Astrocyte (in vitro differentiated cells and primary cell): ENCODE results near the gene MBP. TPM values are rescaled to one million over a fixed set of nuclear protein-coding genes. Genes with fewer than 3 reads are reported as not detected.

Source experiments
- DNase-seq: peaks from one replicate; pipeline ENCODE4 v3.0.0-alpha.2; 2010; ENCODE audit warnings: low read depth
- FAIRE-seq: peaks from 2 replicates; lab custom pipeline; 2011; peaks lifted over from hg19 to GRCh38; lab: Jason Lieb, UNC
- H2AFZ ChIP-seq: 2 replicates; pipeline ENCODE4 v1.6.0; 2012; ENCODE audit warnings: low read depth, low read length, inconsistent platforms
- H3K27ac ChIP-seq: 2 replicates; pipeline ENCODE4 v1.5.1; 2011; ENCODE audit warnings: low read depth, low read length, inconsistent platforms
- H3K27me3 ChIP-seq: 2 replicates; pipeline ENCODE4 v1.6.0; 2011; ENCODE audit warnings: low read length, inconsistent platforms; ENCODE audit not compliant: insufficient read depth
- H3K36me3 ChIP-seq: 2 replicates; pipeline ENCODE4 v1.5.1; 2011; ENCODE audit warnings: low read length, inconsistent platforms; ENCODE audit not compliant: insufficient read depth
- H3K4me1 ChIP-seq: 2 replicates; pipeline ENCODE4 v1.5.1; 2011; ENCODE audit warnings: low read length, inconsistent platforms; ENCODE audit not compliant: insufficient read depth
- H3K4me2 ChIP-seq: 2 replicates; pipeline ENCODE4 v1.6.0; 2012; ENCODE audit warnings: low read length, inconsistent platforms
- H3K4me3 ChIP-seq: 2 replicates; pipeline ENCODE4 v1.5.1; 2011; ENCODE audit warnings: low read depth, mild to moderate bottlenecking, low read length, inconsistent platforms; ENCODE audit not compliant: insufficient read depth
- H3K79me2 ChIP-seq: 2 replicates; pipeline ENCODE4 v1.6.0; 2012; ENCODE audit warnings: mild to moderate bottlenecking, low read length, inconsistent platforms; ENCODE audit not compliant: insufficient read depth
- H3K9ac ChIP-seq: 2 replicates; pipeline ENCODE4 v1.6.0; 2012; ENCODE audit warnings: mild to moderate bottlenecking, low read length, inconsistent platforms
- H3K9me3 ChIP-seq: 2 replicates; pipeline ENCODE4 v1.5.1; 2012; ENCODE audit warnings: low read depth, mild to moderate bottlenecking, low read length, inconsistent platforms; ENCODE audit not compliant: insufficient read depth
- H4K20me1 ChIP-seq: 2 replicates; pipeline ENCODE4 v1.6.0; 2012; ENCODE audit warnings: low read length, inconsistent platforms; ENCODE audit not compliant: insufficient read depth
- H3K27ac Mint-ChIP-seq: one replicate; pipeline ENCODE4 v1.8.0; 2021; ENCODE audit warnings: mild to moderate bottlenecking, mixed read lengths; ENCODE audit not compliant: unreplicated experiment
- H3K27me3 Mint-ChIP-seq: one replicate; pipeline ENCODE4 v1.8.0; 2021; ENCODE audit warnings: low read depth, mixed read lengths; ENCODE audit not compliant: unreplicated experiment
- H3K36me3 Mint-ChIP-seq: one replicate; pipeline ENCODE4 v1.8.0; 2021; ENCODE audit warnings: low read depth, mixed read lengths; ENCODE audit not compliant: unreplicated experiment
- H3K4me1 Mint-ChIP-seq: one replicate; pipeline ENCODE4 v1.8.0; 2021; ENCODE audit warnings: low read depth, mixed read lengths; ENCODE audit not compliant: unreplicated experiment
- H3K4me3 Mint-ChIP-seq: one replicate; pipeline ENCODE4 v1.8.0; 2021; ENCODE audit warnings: mild to moderate bottlenecking, moderate library complexity, mixed read lengths; ENCODE audit not compliant: unreplicated experiment
- H3K9me3 Mint-ChIP-seq: one replicate; pipeline ENCODE4 v1.8.0; 2021; ENCODE audit warnings: mild to moderate bottlenecking, mixed read lengths; ENCODE audit not compliant: unreplicated experiment
- EZH2 ChIP-seq: IDR thresholded peaks from 2 replicates; pipeline ENCODE4 v1.6.1; 2012; ENCODE audit warnings: mild to moderate bottlenecking, low read length, inconsistent platforms; ENCODE audit not compliant: insufficient read depth
- total RNA-seq: library from RNA; stranded (reverse); gene quantifications from 2 replicates; pipeline ENCODE4 v1.2.1, GENCODE V29; 2021
- TF ChIP-seq, protein P1 (sequence below): IDR thresholded peaks from 2 replicates; pipeline ENCODE4 v1.5.1; 2011; ENCODE audit warnings: low read depth, mild to moderate bottlenecking, inconsistent platforms, low read length, moderate library complexity; ENCODE audit not compliant: insufficient read depth

MBP gene
- total RNA-seq, 1 donor from 2014 or later = 11.4 TPM

DNA sequence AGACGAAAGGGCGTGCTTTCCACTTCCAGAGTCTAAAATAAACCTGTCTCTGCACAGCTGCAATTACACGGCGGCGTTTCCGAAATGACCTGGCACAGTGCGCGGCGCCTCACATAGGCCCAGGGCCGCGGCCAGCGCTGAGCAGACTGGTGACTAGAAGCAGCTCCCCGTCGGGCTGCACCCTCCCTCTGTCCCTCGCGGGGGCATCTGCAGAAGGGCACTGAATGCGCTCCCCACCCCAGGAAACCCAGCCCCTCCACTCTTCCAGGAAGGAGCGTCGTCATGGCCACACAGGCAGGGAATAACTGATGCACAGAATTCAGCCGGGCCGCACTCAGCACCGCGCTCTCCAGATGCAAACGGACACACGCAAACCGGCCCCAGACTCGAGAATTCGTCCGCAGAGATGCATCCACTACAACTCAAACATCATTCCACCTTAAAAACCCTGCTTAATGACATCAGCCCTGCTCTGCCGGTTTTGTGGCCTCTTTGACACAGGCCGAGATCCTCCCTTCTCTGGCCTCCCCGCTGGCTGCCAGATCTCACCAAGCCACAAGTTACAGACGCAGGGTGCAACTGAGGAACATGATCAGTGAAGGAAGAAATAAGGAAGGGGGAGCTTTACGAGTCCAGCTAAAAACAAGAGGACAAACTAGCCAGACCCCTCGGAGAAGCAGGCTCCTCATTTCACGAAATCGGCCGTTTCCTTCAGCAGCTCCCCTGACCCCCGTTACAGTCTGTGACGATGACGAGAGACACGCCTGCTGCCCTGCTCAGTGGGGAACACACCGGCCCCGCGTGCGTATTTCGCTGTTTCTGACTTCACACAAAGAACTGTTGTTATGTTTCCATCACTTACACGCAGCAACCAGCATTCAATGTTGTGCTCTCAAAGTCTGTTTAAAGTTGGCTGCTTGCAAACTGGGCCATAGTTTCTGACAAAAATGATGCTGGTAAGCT, 40.2 kb downstream of the MBP start:
- H3K9me3 ChIP-seq = no peaks in the 10 kb centered on the region
- TF ChIP-seq EZH2 = no peak
- TF ChIP-seq, protein P1, sequence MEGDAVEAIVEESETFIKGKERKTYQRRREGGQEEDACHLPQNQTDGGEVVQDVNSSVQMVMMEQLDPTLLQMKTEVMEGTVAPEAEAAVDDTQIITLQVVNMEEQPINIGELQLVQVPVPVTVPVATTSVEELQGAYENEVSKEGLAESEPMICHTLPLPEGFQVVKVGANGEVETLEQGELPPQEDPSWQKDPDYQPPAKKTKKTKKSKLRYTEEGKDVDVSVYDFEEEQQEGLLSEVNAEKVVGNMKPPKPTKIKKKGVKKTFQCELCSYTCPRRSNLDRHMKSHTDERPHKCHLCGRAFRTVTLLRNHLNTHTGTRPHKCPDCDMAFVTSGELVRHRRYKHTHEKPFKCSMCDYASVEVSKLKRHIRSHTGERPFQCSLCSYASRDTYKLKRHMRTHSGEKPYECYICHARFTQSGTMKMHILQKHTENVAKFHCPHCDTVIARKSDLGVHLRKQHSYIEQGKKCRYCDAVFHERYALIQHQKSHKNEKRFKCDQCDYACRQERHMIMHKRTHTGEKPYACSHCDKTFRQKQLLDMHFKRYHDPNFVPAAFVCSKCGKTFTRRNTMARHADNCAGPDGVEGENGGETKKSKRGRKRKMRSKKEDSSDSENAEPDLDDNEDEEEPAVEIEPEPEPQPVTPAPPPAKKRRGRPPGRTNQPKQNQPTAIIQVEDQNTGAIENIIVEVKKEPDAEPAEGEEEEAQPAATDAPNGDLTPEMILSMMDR = no peak
- H3K4me1 Mint-ChIP-seq = peaks cover 16% of the 10 kb centered on the region
- no peak overlapping the region for H3K27ac Mint-ChIP-seq
- peaks cover 5% of the 10 kb centered on the region for H3K79me2 ChIP-seq
- no peak overlapping the region for H3K4me3 ChIP-seq
- FAIRE-seq (no peak), DNase-seq (no peak)
- H3K4me1 ChIP-seq = peaks cover under 1% of the 10 kb centered on the region
- H4K20me1 ChIP-seq = no peaks in the 10 kb centered on the region
- no peaks in the 10 kb centered on the region for H3K36me3 ChIP-seq
- peak overlapping the region; percentile 18 for H2AFZ ChIP-seq
- H3K9me3 Mint-ChIP-seq = no peaks in the 10 kb centered on the region
- H3K9ac ChIP-seq = no peak overlapping the region
- no peak overlapping the region for H3K4me3 Mint-ChIP-seq
- H3K4me2 ChIP-seq = no peak overlapping the region
- no peak overlapping the region for H3K27ac ChIP-seq
- H3K27me3 ChIP-seq = no peaks in the 10 kb centered on the region
- no peaks in the 10 kb centered on the region for H3K27me3 Mint-ChIP-seq
- H3K36me3 Mint-ChIP-seq = no peaks in the 10 kb centered on the region

DNA sequence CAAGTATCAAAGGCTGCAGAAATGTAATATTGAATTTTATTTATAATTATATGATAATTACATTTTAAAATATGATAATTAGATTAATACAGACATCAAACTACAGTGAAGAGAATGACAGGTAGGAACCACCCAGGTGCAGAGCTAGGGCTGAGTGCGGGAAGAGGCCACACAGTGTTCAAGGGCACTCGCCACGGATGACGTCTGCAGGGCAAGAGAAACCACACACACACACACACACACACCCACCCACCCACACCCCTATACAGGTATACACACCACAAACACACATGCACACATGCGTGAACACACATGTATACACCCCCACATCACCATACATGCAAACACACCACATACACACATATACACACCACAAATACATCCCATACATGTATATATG, 41.2 kb downstream of the MBP start:
- H3K4me3 ChIP-seq = no peak overlapping the region
- H2AFZ ChIP-seq = no peak overlapping the region
- DNase-seq (no peak), FAIRE-seq (no peak)
- no peaks in the 10 kb centered on the region for H3K36me3 ChIP-seq
- peaks cover 5% of the 10 kb centered on the region for H3K79me2 ChIP-seq
- H3K27me3 ChIP-seq = no peaks in the 10 kb centered on the region
- H3K27ac ChIP-seq = no peak overlapping the region
- H3K9me3 ChIP-seq = no peaks in the 10 kb centered on the region
- H3K27me3 Mint-ChIP-seq = no peaks in the 10 kb centered on the region
- TF ChIP-seq EZH2 = no peak
- TF ChIP-seq, protein P1 = no peak
- no peaks in the 10 kb centered on the region for H4K20me1 ChIP-seq
- H3K4me2 ChIP-seq = no peak overlapping the region
- H3K36me3 Mint-ChIP-seq = no peaks in the 10 kb centered on the region
- H3K9me3 Mint-ChIP-seq = no peaks in the 10 kb centered on the region
- H3K9ac ChIP-seq = no peak overlapping the region
- H3K4me1 ChIP-seq = peaks cover 9% of the 10 kb centered on the region
- peaks cover 20% of the 10 kb centered on the region for H3K4me1 Mint-ChIP-seq
- no peak overlapping the region for H3K4me3 Mint-ChIP-seq
- H3K27ac Mint-ChIP-seq = no peak overlapping the region
